ENCODE data around the gene CPA5.

Gene CPA5

DNA sequence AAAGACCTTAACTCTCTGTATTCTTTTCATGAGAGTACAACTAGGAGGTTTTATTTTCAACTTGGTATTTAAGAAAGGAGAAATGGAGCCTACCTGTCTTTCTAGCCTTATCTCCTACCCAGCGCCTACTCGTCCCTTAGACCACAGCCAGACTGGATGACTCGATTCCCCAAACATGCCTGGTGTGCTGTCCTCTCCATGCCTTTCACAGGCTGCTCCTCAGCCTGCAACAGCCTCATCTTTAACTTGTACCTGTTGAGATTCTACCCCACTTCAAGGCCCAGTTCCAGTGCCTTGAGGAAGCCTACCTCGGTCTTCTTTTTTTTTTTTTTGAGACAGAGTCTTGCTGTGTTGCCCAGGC is 65.1 kb downstream of the CPA5 start:
- H3K27ac ChIP-seq (ENCODE audit: low read length) = no peak overlapping the region

DNA sequence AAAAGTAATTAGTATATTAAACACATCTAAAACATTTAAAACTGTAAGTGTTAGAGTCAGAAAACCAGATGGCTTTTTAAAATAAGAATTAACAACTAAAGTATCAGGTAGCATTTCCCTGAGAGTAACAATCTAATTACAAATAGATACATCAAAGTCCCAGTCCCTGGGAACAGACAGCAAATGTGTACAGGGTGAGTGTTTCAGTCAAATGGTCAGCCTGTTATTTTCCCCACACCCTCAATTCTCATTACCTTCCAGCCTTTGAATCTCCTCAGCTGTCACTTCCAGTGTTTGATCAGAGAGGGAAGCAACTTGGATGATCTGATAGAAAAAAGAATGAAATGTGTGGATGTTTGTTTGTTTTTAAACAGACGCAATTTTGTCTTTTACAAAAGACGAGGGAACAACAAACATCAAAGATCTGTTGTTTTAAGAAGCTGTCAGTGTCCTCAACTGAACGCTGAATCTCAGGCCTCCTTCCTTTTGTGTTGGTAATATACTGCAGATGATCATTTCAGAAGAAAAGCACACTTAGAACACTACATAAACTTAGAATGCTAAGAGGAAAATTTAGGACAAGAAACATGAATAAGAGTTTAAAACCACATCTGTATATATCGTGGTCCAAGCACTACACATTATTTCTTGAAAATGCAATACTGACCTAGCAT is 66.4 kb downstream of the CPA5 start:
- TF ChIP-seq, protein P1, sequence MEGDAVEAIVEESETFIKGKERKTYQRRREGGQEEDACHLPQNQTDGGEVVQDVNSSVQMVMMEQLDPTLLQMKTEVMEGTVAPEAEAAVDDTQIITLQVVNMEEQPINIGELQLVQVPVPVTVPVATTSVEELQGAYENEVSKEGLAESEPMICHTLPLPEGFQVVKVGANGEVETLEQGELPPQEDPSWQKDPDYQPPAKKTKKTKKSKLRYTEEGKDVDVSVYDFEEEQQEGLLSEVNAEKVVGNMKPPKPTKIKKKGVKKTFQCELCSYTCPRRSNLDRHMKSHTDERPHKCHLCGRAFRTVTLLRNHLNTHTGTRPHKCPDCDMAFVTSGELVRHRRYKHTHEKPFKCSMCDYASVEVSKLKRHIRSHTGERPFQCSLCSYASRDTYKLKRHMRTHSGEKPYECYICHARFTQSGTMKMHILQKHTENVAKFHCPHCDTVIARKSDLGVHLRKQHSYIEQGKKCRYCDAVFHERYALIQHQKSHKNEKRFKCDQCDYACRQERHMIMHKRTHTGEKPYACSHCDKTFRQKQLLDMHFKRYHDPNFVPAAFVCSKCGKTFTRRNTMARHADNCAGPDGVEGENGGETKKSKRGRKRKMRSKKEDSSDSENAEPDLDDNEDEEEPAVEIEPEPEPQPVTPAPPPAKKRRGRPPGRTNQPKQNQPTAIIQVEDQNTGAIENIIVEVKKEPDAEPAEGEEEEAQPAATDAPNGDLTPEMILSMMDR (IDR thresholded peaks at IDR 0.05; ENCODE audit: low read depth, low read length) = no peak
- no peak for TF ChIP-seq EZH2phosphoT487 (IDR thresholded peaks at IDR 0.05; ENCODE audit: low read depth)

More for the DNA sequence above, 65.1 kb downstream of the CPA5 start:
- Histone ChIP-seq H3K9me3 (ENCODE audit: insufficient read depth, low read length) (no peaks in the 10 kb centered on the region), H2AFZ (ENCODE audit: low read depth, low read length) (no peak overlapping the region), H3K4me3 (ENCODE audit: low read length) (no peak overlapping the region), H3K79me2 (ENCODE audit: low read length) (no peaks in the 10 kb centered on the region), H3K4me2 (ENCODE audit: low read length) (no peak overlapping the region), H3K27me3 (ENCODE audit: low read depth, low read length) (no peaks in the 10 kb centered on the region), H3K36me3 (replicated peaks; ENCODE audit: low read depth, low read length) (no peaks in the 10 kb centered on the region), H3K4me1 (ENCODE audit: low read length) (no peaks in the 10 kb centered on the region), H3K9ac (ENCODE audit: low read length) (no peak overlapping the region), H4K20me1 (ENCODE audit: insufficient read depth, low read length) (no peaks in the 10 kb centered on the region)
- TF ChIP-seq EZH2phosphoT487 (IDR thresholded peaks at IDR 0.05; ENCODE audit: low read depth) = no peak

DNA sequence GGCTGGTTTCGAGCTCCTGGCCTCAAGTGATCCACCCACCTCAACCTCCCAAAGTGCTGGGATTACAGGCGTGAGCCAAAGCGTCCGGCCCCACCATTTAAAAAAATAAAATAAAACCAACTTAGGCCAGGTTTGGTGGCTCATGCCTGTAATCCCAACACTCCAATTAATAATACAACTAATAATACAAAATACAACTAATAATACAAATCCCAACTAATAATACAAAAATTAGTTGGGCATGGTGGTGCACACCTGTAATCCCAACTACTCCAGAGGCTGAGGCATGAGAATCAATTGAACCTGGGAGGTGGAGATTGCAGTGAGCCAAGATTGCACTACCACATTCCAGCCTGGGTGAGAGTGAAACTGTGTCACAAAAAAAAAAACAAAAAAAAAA is 68.6 kb downstream of the CPA5 start:
- no peak overlapping the region for H3K9ac ChIP-seq (ENCODE audit: low read length)
- H3K79me2 ChIP-seq (ENCODE audit: low read length) = no peaks in the 10 kb centered on the region
- H3K36me3 ChIP-seq (replicated peaks; ENCODE audit: low read depth, low read length) = no peaks in the 10 kb centered on the region
- no peaks in the 10 kb centered on the region for H4K20me1 ChIP-seq (ENCODE audit: insufficient read depth, low read length)
- no peak overlapping the region for H2AFZ ChIP-seq (ENCODE audit: low read depth, low read length)
- no peak overlapping the region for H3K4me2 ChIP-seq (ENCODE audit: low read length)
- no peak overlapping the region for H3K4me3 ChIP-seq (ENCODE audit: low read length)
- H3K27ac ChIP-seq (ENCODE audit: low read length) = no peak overlapping the region
- no peaks in the 10 kb centered on the region for H3K4me1 ChIP-seq (ENCODE audit: low read length)
- no peak for TF ChIP-seq EZH2phosphoT487 (IDR thresholded peaks at IDR 0.05; ENCODE audit: low read depth)
- TF ChIP-seq, protein P1 (IDR thresholded peaks at IDR 0.05; ENCODE audit: low read depth, low read length) = no peak
- H3K27me3 ChIP-seq (ENCODE audit: low read depth, low read length) = no peaks in the 10 kb centered on the region
- H3K9me3 ChIP-seq (ENCODE audit: insufficient read depth, low read length) = no peaks in the 10 kb centered on the region

More for the DNA sequence above, 66.4 kb downstream of the CPA5 start:
- no peak overlapping the region for H3K9ac ChIP-seq (ENCODE audit: low read length)
- H4K20me1 ChIP-seq (ENCODE audit: insufficient read depth, low read length) = no peaks in the 10 kb centered on the region
- no peaks in the 10 kb centered on the region for H3K36me3 ChIP-seq (replicated peaks; ENCODE audit: low read depth, low read length)
- H3K4me2 ChIP-seq (ENCODE audit: low read length) = no peak overlapping the region
- H3K27me3 ChIP-seq (ENCODE audit: low read depth, low read length) = no peaks in the 10 kb centered on the region
- no peaks in the 10 kb centered on the region for H3K9me3 ChIP-seq (ENCODE audit: insufficient read depth, low read length)
- no peaks in the 10 kb centered on the region for H3K79me2 ChIP-seq (ENCODE audit: low read length)
- no peak overlapping the region for H2AFZ ChIP-seq (ENCODE audit: low read depth, low read length)
- H3K4me3 ChIP-seq (ENCODE audit: low read length) = no peak overlapping the region
- no peak overlapping the region for H3K27ac ChIP-seq (ENCODE audit: low read length)
- no peaks in the 10 kb centered on the region for H3K4me1 ChIP-seq (ENCODE audit: low read length)

DNA sequence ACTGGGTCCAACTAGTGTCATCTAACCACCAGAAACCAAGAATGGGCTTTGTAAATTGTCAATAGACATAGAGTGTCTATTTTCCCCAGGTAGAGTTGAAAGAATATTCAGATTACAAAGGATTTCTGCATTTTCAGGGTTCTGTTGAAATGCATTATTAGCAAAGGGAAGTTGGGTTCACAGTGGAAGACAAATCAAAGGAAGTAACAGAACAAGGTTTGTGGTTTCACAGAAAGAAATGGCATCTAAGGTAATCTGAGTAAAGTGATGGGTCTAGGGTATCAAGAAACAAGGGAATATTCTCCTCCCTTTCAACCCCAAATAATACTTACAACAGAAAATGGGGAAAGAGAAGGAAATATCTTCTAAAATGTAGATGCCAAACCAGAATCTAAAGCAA is 70.4 kb downstream of the CPA5 start:
- no peak overlapping the region for H2AFZ ChIP-seq (ENCODE audit: low read depth, low read length)
- no peaks in the 10 kb centered on the region for H3K27me3 ChIP-seq (ENCODE audit: low read depth, low read length)
- no peak for TF ChIP-seq EZH2phosphoT487 (IDR thresholded peaks at IDR 0.05; ENCODE audit: low read depth)
- TF ChIP-seq, protein P1 (IDR thresholded peaks at IDR 0.05; ENCODE audit: low read depth, low read length) = no peak
- H3K4me3 ChIP-seq (ENCODE audit: low read length) = no peak overlapping the region
- H3K9ac ChIP-seq (ENCODE audit: low read length) = no peak overlapping the region
- H3K4me2 ChIP-seq (ENCODE audit: low read length) = no peak overlapping the region
- no peaks in the 10 kb centered on the region for H3K79me2 ChIP-seq (ENCODE audit: low read length)
- no peaks in the 10 kb centered on the region for H4K20me1 ChIP-seq (ENCODE audit: insufficient read depth, low read length)
- H3K36me3 ChIP-seq (replicated peaks; ENCODE audit: low read depth, low read length) = no peaks in the 10 kb centered on the region
- H3K4me1 ChIP-seq (ENCODE audit: low read length) = no peaks in the 10 kb centered on the region
- H3K27ac ChIP-seq (ENCODE audit: low read length) = no peak overlapping the region
- no peaks in the 10 kb centered on the region for H3K9me3 ChIP-seq (ENCODE audit: insufficient read depth, low read length)
